GM12873 (cell line): ENCODE measurements around the gene CDC6.

Experiments
- CTCF ChIP-seq: IDR thresholded peaks from 2 replicates; pipeline ENCODE4 v1.5.1; 2012; ENCODE audit warnings: low read depth, mild to moderate bottlenecking, moderate library complexity, low read length, control low read depth; ENCODE audit not compliant: insufficient read depth; ENCODE audit errors: missing control alignments

Gene CDC6

GRCh38 chr17:40287159-40287493 lies 553 bp upstream of the CDC6 start:
- no peak for TF ChIP-seq CTCF

GRCh38 chr17:40290629-40291280 lies 3.1 kb downstream of the CDC6 start:
- peak; percentile 60 for TF ChIP-seq CTCF

GRCh38 chr17:40291281-40291664 lies 3.6 kb downstream of the CDC6 start:
- no peak for TF ChIP-seq CTCF

GRCh38 chr17:40293363-40293762 lies 5.7 kb downstream of the CDC6 start:
- TF ChIP-seq CTCF = no peak

GRCh38 chr17:40295488-40296436 lies 8.1 kb downstream of the CDC6 start:
- no peak for TF ChIP-seq CTCF

GRCh38 chr17:40297511-40297910 lies 9.8 kb downstream of the CDC6 start:
- no peak for TF ChIP-seq CTCF

- no peak for TF ChIP-seq CTCF
Measured at GRCh38 chr17:40298726-40299125, 11.0 kb downstream of the CDC6 start.
